ENCODE measurements around the gene MISP3.

MISP3 gene

GRCh38 chr19:14106840-14107239 lies 34.3 kb downstream of the MISP3 start:
- no peak for TF ChIP-seq CTCF (IDR thresholded peaks at IDR 0.05)

- TF ChIP-seq CTCF (IDR thresholded peaks at IDR 0.05) = no peak
These were observed 35.2 kb downstream of the MISP3 start for GRCh38 chr19:14107581-14108461.

GRCh38 chr19:14110650-14111049 lies 38.1 kb downstream of the MISP3 start:
- no peak for TF ChIP-seq CTCF (IDR thresholded peaks at IDR 0.05)

GRCh38 chr19:14111486-14111885 lies 38.9 kb downstream of the MISP3 start:
- no peak for TF ChIP-seq CTCF (IDR thresholded peaks at IDR 0.05)

GRCh38 chr19:14112051-14112808 lies 39.6 kb downstream of the MISP3 start:
- TF ChIP-seq CTCF (IDR thresholded peaks at IDR 0.05) = no peak

GRCh38 chr19:14112809-14113385 lies 40.3 kb downstream of the MISP3 start:
- TF ChIP-seq CTCF (IDR thresholded peaks at IDR 0.05) = no peak

GRCh38 chr19:14113762-14114414 lies 41.3 kb downstream of the MISP3 start:
- peak; percentile 28; the same call in 1 of the 2 replicates for TF ChIP-seq CTCF (IDR thresholded peaks at IDR 0.05)

Measured in LNCAP (cell line).